ENCODE measurements around the gene PCGF5. TPM values are rescaled to one million over a fixed set of nuclear protein-coding genes. Genes with fewer than 3 reads are reported as not detected.

The PCGF5 gene
- total and polyA plus RNA-seq, 8 donors: 12.7 to 23.2 (median 15.9) TPM

DNA sequence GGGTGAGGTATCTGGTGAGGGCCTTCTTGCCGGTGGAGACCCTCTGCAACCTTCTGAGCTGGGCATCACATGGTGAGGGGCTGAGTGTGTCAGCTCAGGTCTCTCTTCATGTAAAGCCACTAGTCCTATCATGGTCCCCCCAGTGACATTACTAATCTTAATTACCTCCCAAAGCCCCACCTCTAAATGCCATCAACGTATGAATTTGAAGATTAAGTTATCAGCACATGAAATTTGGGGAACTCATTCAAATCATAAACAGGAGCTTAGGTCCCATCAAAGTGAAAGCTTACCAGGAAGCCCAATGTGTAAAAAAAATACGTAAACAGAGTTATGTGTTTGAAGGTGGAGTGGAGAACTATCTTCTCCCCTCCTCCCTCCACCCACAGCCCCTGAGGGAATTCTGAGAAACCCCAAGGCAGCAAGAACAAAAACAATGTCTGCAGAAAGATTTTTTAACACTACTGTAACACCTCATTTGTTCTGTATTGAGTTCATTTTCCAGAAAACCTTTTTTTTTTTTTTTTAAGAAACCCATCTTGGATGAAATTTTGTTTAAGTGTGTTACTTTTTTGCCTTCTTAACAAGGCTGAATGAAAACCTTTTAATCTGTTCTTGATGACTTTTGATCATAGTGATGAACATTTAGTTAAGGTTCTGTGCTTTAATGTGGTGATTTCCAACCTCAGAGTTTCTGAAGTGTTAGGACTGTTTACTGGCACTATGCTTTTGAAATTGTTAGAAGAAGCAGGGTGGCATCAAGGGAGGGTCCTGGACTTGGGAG, 19.1 kb upstream of the PCGF5 start:
- DNase-seq (no peak), FAIRE-seq (no peak), ATAC-seq (peak in 1 of 4 donors; percentile 33)
- H3K27ac ChIP-seq: no peak overlapping the region
- intact Hi-C loops (cut with DNase I): no loop called here
- no peaks in the 10 kb centered on the region for H3K27me3 ChIP-seq
- peaks cover 0 to 12% (median 4%) of the 10 kb centered on the region in 3 donors for H3K4me1 ChIP-seq
- 49 to 57% methylated on average over 3 of the region's 3 CpGs for WGBS, 2 donors
- H3K9me3 ChIP-seq: no peaks in the 10 kb centered on the region
- no peak overlapping the region for H3K4me3 ChIP-seq
- H3K36me3 ChIP-seq: no peaks in the 10 kb centered on the region
- TF ChIP-seq, protein P1, sequence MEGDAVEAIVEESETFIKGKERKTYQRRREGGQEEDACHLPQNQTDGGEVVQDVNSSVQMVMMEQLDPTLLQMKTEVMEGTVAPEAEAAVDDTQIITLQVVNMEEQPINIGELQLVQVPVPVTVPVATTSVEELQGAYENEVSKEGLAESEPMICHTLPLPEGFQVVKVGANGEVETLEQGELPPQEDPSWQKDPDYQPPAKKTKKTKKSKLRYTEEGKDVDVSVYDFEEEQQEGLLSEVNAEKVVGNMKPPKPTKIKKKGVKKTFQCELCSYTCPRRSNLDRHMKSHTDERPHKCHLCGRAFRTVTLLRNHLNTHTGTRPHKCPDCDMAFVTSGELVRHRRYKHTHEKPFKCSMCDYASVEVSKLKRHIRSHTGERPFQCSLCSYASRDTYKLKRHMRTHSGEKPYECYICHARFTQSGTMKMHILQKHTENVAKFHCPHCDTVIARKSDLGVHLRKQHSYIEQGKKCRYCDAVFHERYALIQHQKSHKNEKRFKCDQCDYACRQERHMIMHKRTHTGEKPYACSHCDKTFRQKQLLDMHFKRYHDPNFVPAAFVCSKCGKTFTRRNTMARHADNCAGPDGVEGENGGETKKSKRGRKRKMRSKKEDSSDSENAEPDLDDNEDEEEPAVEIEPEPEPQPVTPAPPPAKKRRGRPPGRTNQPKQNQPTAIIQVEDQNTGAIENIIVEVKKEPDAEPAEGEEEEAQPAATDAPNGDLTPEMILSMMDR (IDR thresholded peaks at IDR 0.05): no peak

DNA sequence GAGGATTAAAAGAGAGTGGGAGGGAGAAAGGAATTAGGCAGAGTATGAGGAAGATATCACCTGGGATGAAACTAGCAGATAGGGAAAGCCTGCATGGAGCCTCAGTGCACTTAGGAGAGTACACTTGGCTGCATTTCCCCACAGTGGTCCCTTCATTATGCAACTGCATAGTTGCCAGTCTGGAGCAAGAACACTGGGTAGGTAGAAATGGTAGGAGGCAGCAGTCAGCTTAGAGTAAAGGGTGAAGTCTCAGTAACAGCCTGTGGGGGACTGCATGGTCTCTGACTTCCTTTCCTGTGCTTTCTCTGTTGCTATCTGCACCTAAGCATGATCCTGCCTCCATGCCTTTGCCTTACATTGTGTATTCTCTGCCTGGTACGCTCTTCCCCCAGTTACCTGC, 14.0 kb upstream of the PCGF5 start:
- ATAC-seq (no peak), DNase-seq (no peak), FAIRE-seq (no peak)
- Histone ChIP-seq H3K4me3 (no peak overlapping the region), H3K27ac (no peak overlapping the region), H3K4me1 (peaks cover 0 to 4% (median 0%) of the 10 kb centered on the region in 3 donors), H3K36me3 (no peaks in the 10 kb centered on the region), H3K9me3 (no peaks in the 10 kb centered on the region), H3K27me3 (no peaks in the 10 kb centered on the region)
- 0 to 7% methylated on average over 1 of the region's 1 CpG for WGBS, 2 donors
- intact Hi-C loops (cut with DNase I): no loop called here
- TF ChIP-seq, protein P1 (IDR thresholded peaks at IDR 0.05): no peak

DNA sequence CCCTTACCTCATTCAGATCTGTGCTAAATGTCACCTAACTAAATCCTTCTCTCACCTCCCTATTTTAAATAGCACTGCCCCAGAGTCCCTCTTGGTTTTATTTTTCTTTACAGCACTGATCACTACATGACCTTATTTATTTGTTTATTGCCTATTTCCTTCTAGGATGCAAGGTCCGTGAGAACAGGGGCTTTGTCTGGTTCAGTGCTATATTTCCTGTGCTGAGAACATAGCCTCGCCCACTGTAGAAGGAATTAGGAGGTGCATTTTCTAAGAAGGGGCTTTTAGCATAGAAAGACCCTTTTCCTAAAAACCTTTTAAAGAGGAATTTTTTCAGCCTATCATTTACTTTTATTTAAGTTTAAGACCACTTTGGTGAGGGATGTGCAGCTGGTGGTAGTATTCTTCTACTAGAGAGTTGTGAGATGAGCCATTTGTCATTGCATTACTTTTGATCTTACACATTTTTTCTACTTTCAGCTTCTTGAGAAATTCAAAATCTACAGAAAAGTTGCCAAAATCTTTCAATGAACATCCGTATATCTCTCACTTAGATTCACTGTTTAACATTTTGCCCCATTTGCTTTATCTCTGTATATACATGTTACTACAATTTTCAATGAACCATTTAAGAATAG, 13.5 kb upstream of the PCGF5 start:
- H3K27ac ChIP-seq: no peak overlapping the region
- no peak for DNase-seq
- intact Hi-C loops (cut with DNase I): no loop called here
- peaks cover 0 to 4% (median 0%) of the 10 kb centered on the region in 3 donors for H3K4me1 ChIP-seq
- no peak for ATAC-seq
- no peaks in the 10 kb centered on the region for H3K9me3 ChIP-seq
- H3K4me3 ChIP-seq: no peak overlapping the region
- WGBS, 2 donors: 88 to 90% methylated on average over 3 of the region's 3 CpGs
- no peak for FAIRE-seq
- no peaks in the 10 kb centered on the region for H3K36me3 ChIP-seq
- TF ChIP-seq, protein P1 (IDR thresholded peaks at IDR 0.05): no peak
- no peaks in the 10 kb centered on the region for H3K27me3 ChIP-seq

DNA sequence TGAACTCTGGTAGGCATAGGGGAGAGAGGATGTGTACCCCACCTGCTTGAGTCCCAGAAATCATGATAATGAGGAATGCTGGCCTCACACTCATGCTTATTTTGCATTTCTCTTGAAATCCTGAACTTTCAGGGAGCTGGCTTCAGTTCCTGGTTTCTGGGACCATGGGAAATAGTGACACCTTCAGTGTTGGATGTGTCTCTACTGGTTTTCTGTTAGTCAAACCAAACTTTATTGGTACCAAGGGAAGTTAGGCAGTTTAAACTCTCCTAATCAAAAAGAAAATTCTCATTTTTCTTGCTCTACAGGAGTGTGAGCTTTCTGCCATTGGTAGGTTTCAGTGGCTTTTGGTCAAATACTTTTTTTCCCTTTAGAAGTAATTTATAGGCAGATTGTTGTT, 11.8 kb upstream of the PCGF5 start:
- Histone ChIP-seq H3K4me1 (no peaks in the 10 kb centered on the region), H3K36me3 (no peaks in the 10 kb centered on the region), H3K4me3 (no peak overlapping the region), H3K27me3 (no peaks in the 10 kb centered on the region), H3K9me3 (no peaks in the 10 kb centered on the region), H3K27ac (no peak overlapping the region)
- ATAC-seq (no peak), DNase-seq (no peak), FAIRE-seq (no peak)
- TF ChIP-seq, protein P1 (IDR thresholded peaks at IDR 0.05): no peak
- intact Hi-C loops (cut with DNase I): no loop called here

DNA sequence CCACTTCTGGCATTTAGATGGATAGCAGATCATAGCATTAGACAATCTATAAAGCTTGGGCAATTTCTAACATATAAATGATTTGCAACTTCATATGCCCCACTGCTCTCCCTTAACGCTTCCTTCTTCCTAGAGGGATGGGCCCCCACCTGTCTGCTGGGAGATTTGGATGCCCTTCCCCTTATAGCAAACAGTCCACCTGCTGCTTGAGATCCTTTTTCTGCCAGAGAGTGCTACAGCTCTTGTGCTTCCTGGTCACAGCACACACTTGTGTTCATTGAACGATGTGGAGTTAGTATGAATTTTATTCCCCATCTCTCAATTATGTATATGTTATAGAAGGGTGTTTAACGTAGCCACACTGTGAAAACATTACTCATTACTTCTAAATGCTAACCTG, 10.4 kb upstream of the PCGF5 start:
- no peaks in the 10 kb centered on the region for H3K4me1 ChIP-seq
- H3K4me3 ChIP-seq: no peak overlapping the region
- DNase-seq (no peak), ATAC-seq (no peak), FAIRE-seq (no peak)
- intact Hi-C loops (cut with DNase I): no loop called here
- 70 to 76% methylated on average over 3 of the region's 3 CpGs for WGBS, 2 donors
- TF ChIP-seq, protein P1 (IDR thresholded peaks at IDR 0.05): no peak
- H3K9me3 ChIP-seq: no peaks in the 10 kb centered on the region
- no peaks in the 10 kb centered on the region for H3K36me3 ChIP-seq
- no peak overlapping the region for H3K27ac ChIP-seq
- H3K27me3 ChIP-seq: no peaks in the 10 kb centered on the region
